ENCODE measurements around the gene DZIP1L.

DNA sequence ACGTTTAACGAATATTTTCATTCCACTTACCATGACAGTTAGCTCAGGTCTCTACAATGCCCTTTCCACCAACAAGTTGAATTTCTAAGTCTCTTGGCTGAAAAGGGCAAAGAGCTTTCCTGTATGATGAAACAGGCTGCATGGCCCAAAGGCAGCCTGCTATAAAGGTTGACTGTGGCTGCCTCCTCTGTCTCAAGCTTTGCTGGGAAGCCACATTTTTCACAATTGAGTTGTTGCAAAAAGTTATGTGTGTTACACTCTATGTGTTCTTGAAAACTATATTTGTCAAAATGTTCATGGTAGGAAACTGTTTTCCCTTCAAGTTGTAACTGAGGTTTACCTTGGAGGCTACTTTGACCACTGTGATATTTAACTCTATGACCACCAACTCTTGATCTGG, 49.5 kb downstream of the DZIP1L start:
- no peak for TF ChIP-seq POLR2A (IDR thresholded peaks at IDR 0.05)
- TF ChIP-seq POLR2AphosphoS5 (IDR thresholded peaks at IDR 0.05) = no peak
